RCC 7860 (cell line): ENCODE measurements around the gene ATP2A3.
"Not testable (repeated sequence)": the region's sequence is repeated elsewhere in the genome, so short reads cannot be mapped to it uniquely, and the experiment has no call there.

Experiments
- DNase-seq: peaks from one replicate; pipeline ENCODE4 v3.0.0-alpha.2; 2015; ENCODE audit warnings: low spot score
- FAIRE-seq: peaks from 2 replicates; lab custom pipeline; 2012; peaks lifted over from hg19 to GRCh38; lab: Jason Lieb, UNC

ATP2A3 gene

GRCh38 chr17:3992370-3992769 is 28.1 kb upstream of the ATP2A3 start:
- DNase-seq: no peak
- FAIRE-seq: no peak

DNA sequence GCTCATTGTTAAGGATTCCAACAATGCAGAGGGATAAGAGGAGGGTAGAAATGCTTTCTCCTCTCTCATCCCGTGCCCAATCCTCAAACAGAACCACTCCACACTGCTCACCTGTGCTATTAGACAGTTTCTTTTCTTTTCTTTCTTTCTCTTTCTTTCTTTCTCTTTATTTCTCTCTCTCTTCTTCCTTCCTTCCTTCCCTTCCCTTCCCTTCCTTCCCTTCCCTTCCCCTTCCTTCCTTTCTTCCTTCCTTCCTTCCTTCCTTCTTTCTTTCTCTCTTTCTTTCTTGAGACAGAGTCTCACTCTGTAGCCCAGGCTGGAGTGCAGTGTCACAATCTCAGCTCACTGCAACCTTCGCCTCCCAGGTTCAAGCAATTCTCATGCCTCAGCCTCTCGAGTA is 27.5 kb upstream of the ATP2A3 start:
- FAIRE-seq, DNase-seq: not testable (repeated sequence)

- no peak for DNase-seq
Measured at GRCh38 chr17:3990386-3991127, 26.3 kb upstream of the ATP2A3 start.

DNA sequence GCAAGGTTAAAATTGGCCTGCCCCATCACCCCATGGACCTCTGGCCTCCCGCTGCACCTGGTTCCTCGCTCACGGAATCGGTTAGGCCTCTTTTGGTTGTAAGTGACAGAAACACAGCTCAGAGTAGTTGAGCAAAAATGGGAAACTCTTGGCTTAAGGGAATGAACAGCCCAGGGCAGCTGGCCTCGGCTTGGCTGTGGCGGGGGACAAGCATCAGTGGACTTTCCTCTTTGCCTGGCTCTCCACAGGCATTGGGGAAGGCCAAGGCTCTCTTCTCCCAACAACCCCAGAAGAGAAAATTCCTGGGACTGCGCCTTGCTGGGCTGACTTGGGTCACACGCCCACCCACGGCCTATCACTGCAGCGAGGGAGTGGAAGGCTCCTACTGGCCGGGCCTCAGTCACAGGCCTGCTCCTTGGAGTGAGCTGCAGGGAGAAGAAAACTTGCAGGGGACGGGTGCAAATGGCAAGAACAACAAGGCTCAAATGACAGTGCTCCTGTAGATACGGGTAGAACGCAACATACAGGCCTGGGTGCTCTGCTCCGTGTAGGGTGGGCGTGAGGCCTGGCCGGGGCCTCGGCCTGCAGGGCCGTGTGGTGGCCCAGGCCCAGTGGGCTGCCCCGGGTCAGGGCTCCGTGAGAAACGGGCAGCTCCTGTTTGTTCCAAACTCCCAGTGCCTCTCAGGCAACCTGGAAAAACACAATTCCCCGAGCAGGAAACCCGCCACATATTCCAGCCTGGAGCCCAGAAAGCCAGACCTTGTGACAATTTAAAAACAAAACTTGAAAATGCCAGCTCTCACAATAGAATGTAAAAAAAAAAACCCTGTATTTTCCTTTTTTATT is 25.0 kb upstream of the ATP2A3 start:
- DNase-seq (no peak), FAIRE-seq (no peak)

More at GRCh38 chr17:3990386-3991127, 26.3 kb upstream of the ATP2A3 start:
- no peak for FAIRE-seq

DNA sequence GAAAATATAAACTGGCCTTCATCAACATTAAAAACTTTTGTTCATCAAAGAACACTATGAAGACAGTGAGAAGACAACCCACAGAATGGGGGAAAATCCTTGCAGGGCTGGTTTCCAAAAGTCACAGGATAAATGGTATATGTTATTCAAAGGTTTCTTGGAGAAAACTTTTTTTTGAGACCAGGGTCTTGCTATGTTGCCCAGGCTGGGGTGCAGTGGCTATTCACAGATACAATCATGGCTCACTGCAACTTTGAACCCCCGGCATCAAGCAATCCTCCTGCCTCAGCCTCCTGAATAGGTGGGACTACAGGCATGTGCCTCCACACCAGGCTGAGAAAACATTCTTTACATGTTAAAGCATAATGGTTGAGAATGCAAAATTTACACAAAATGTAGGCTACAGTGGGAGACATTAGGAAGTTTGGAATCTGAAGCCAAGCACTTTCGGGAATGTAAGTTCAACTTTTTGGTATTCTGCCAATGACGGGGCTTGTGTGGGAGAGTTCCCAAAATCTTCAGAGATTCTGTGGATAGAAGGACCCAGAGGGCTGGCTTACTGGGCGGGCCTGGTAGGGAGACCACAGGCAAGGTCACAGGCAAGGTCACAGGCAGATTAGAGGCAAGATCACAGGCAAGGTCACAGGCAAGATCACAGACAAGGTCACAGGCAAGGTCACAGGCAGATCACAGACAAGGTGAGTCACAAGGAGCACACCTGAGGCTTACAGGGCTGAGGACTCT is 24.2 kb upstream of the ATP2A3 start:
- DNase-seq (no peak), FAIRE-seq (no peak)

- FAIRE-seq (no peak), DNase-seq (no peak)
Measured at GRCh38 chr17:3986939-3987335, 22.7 kb upstream of the ATP2A3 start.

DNA sequence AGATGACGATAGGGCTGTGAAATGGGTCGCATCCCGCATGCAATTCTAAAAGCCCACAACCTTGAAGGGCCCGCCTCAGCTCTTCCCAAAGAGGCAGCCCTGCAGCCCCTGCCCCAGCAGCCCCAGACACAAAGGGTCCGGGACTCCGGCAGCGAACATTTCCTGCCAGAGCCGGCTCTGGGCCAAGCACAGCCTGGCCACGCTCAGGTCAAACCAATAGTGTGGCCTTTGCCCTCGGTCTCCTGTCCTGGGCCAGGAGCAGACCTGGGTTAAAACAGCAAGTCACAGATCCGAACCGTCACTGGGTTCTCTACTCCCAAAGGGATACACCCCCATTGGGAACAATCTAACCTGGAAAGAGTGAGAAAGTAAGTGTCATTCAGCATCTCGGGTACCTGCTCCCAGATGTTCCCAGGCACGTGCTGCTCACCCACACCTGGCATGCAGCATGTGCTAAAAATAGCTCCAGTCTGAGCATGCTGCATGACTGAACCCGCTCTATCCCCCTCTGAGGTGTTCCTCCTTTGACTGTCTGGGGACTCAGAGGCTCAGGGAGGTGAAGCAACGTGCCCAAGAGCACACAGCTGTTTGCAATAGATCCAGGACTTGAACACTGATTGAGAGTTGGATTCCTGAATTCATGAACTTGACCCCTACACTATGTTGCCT is 22.2 kb upstream of the ATP2A3 start:
- no peak for DNase-seq
- FAIRE-seq: no peak

- no peak for DNase-seq
Measured at GRCh38 chr17:3985846-3986245, 21.6 kb upstream of the ATP2A3 start.

GRCh38 chr17:3983606-3984484 is 19.6 kb upstream of the ATP2A3 start:
- no peak for DNase-seq
- no peak for FAIRE-seq

More at GRCh38 chr17:3985846-3986245, 21.6 kb upstream of the ATP2A3 start:
- no peak for FAIRE-seq

- FAIRE-seq: no peak
- DNase-seq: no peak
Measured at GRCh38 chr17:3982541-3983017, 18.3 kb upstream of the ATP2A3 start.

DNA sequence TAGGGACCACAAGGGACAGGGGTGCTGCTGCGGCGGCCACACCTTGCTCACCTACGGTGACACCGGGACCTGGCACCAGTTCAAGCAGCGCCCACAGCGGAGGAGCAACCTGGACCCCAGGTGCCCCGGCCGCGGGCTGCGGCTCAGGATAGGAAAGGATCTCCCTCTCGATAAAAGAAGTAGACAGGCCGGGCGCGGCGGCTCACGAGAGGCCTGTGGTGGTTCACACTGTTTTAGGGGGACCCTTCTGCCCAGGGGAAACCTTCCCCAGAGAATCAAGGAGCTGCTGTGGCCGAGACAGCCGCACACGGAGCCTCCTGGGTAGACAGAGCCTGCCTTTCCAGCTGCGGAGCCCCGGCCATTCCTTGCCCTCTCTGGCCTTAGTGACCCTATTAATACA is 17.9 kb upstream of the ATP2A3 start:
- DNase-seq (no peak), FAIRE-seq (no peak)

- no peak for DNase-seq
- FAIRE-seq: no peak
Measured at GRCh38 chr17:3981455-3981854, 17.2 kb upstream of the ATP2A3 start.

DNA sequence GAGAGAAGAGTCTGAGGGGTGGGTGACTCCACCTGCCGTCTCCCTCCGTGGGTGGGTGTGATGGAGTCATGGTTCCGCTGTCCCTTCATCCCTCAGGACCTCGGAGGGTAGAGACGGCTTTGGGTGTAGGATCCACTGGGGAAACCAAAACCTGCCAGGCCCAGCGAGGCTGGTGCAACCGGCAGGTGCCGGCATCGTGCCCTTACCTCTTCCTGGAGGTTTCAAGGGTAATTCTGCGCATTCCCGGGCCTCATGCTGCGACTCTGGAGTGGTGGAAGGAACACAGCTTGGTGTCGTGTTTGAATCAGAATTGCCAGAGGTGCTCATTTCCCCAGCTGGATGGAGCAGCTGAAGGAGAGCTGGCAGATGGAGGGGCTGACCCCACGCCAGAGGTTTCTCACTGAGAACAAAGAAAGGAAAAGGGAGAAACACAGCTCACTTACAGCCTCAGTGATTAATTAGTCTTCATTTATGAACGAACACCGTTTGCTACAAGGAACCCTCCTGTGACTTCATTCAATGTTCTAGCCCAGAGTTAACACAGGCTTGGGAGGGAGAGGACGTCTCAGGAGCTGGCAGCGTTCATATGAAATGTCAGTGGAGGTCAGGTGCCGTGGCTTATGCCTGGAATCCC is 16.3 kb upstream of the ATP2A3 start:
- DNase-seq (no peak), FAIRE-seq (no peak)

- no peak for FAIRE-seq
- DNase-seq: no peak
Measured at GRCh38 chr17:3979290-3979611, 15.0 kb upstream of the ATP2A3 start.

DNA sequence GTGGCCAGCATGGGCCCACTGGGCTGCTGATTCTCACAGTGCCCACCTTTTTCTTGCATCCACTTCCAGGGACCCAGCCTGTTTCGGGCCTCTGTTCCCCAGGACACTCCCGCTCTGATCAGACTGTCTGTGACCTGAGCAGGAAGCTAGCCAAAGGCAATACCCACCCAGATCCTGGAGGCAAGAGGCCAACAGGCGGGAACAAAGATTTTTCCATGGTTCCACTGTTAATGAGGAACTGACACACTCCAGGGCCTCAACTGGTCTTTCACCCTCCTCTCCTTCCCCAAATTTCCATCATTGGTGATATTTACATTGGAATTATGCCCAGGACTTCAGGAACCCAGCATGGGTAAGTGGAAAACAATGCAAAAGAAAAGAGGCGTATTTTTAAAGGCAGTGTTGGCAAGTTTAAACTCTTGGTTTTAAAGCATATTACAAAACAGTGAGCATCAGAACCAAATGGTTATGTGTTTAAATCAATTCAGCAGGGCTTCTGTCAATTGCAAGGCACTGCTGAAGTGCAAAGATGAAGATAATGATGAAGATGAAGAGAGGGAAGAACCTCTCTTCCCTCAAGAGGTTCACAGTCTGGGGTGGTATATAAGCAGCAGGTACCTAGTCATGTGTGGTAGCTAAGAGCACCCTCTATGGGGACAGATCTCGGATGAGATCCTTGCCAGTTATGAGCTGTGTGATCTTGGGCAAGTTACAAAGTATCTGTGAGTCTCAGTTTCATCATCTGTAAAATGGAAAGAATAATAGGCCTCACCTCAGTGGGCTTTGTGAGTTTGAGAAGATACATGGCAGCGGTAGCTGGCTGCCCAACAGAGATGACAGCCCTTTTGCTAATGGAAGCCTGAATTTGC is 14.4 kb upstream of the ATP2A3 start:
- no peak for DNase-seq
- no peak for FAIRE-seq

DNA sequence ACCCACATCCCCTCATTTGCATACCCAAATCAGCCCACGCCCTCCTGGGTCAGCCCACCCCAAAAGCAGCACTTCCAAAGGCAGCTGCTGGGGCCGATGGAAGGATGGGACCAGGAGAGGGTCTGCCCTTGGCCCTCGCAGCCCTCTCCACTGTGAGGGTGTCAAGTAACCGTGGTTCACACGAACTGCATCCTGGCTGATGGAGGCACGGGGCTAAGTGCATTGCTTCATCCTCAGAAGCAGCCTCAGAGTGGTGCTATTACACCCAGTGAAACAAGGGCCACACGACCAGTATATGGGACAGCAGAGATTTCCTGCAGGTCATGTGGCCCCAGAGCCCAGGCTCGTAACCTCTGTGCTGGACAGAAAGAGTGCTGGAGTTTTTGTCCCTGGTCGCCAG is 13.2 kb upstream of the ATP2A3 start:
- FAIRE-seq: no peak
- DNase-seq: no peak

- FAIRE-seq (no peak), DNase-seq (no peak)
Measured at GRCh38 chr17:3976675-3977171, 12.5 kb upstream of the ATP2A3 start.

DNA sequence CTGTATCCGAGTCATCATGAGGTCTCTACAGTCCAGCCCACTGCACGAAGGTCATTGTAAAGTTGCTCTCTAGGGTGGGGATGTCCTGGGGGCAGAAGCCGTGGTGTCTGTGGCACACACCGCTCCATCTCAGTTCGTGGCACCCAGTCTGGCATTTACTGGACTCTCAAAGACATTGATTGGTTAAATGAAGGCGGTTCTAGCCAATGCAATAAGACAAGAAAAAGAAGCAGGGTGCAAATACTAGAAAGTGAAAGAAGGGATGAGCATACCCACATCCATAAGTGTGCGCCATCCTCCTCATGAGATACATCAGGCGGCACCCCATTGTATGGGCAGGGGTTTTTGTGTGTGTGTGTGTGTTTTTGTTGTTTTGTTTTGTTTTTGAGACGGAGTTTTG is 10.7 kb upstream of the ATP2A3 start:
- FAIRE-seq (no peak), DNase-seq (no peak)
